IPS-NIHi7 (cell line): ENCODE data around the gene PHF19.

Experiments used
- DNase-seq: peaks from one replicate; pipeline ENCODE4 v3.0.0; 2012; ENCODE audit warnings: mixed read lengths; ENCODE audit errors: extremely low spot score

The PHF19 gene

DNA sequence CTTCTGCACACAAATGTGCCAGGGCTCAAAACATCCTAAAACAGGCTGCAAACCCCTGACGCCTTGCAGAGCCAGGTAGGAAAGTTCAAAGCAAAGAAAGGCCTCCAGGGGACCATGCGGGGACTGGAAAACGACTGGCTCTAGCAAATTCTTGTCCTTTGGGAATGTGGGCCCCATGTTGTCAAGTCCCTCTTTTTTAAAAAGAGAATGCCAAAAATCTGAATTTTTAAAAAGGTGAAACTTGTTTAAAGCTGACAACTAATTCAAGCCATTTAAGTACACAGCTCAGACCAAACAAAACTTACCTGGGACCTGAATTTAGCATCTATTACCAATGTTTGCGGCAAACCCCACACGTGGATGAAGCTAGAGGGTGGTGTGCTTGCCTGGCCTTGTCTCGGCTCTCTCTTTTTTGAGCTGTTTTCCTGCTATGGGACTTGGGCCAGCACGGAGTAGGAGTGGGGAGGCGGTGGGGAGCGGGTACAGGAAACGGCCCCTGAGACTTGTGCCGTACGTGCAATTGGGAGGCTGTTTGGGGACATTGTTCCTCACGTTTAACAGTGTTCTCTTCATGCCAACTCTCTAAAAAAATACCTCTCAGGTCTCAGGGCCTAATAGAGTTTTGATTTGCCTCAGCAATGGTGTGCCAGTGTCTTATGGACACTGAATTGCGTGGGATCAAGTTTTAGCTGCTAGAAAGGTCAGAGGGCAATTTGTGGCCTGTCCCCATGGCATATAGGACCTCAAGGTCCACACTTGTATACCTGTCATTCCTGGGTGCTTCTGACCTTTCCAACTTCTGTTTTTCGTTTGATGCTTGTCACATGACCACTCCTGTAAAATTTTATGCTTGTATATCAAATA is 15.1 kb upstream of the PHF19 start:
- DNase-seq = no peak

DNA sequence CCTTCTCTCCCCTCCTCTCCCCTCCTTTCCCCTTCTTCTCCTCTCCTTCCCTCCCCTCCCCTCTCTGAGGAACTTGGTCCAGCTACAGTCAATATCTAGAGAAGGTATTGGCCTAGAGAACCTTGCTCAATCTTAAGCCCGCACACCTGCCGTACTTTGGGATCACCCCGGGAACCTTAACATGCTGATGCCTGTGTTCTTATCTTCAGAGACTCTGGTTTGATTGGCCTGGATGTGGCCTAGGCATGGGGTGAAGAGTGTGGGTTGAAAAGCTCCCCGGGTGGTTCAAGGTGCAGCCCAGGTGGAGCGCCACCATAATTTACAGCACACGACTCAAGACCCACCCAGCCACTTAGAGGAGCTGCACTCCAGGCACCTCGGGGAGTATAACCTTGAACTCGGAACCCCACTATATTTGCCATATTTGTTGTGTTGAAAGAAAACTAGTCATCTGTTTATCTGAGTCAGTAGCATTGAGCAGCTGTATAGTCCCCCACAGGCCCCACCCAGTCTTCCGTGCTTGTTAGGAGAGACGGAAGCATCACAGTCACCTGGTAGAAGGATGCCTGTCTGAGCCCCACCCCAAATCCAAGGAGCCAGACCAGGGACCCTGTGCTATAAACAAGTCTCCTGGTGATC is 14.4 kb upstream of the PHF19 start:
- DNase-seq = no peak

DNA sequence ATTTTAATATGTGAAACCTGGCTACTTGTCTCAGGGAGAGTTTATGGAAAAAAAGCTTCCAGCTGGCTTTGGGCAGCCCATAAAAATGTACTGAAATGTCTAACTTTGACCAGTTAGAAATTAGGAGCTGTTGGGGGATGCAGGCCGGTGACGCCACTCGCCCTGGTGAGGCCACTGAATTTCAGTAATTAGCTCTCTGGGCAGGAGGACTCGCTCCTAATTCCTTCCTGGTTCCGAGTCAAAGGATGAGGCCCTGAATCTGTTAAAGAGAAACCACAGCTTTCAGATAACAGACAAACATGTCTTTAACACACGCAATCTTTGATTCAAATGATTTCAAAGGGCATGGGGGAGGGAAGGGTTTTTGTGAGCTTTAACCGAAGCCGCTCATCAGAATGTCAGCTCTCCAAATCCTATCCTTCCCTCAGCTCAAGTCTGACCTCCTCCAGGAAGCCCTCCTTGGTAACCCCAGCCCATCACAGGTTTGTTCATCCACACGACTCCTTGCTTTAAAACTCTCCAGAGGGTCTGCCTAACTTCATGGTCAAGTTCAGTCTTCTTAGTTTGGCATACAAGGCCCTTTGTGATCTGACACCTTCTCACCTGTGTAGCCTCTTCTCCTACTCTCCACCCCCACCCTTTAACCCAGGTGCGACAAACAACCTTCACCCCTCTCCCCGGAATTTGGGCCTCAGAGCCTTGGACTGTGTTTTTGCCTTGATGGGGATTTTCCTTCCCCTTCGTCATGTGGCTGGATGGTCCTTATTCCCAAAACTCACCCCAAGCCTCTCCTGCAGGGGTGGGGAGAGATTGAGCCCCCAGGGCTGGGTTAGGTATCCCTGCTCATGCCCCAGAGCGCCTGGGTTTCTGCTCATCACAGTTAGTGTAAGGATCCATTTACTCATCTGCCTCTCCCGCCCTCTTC is 13.6 kb upstream of the PHF19 start:
- no peak for DNase-seq

DNA sequence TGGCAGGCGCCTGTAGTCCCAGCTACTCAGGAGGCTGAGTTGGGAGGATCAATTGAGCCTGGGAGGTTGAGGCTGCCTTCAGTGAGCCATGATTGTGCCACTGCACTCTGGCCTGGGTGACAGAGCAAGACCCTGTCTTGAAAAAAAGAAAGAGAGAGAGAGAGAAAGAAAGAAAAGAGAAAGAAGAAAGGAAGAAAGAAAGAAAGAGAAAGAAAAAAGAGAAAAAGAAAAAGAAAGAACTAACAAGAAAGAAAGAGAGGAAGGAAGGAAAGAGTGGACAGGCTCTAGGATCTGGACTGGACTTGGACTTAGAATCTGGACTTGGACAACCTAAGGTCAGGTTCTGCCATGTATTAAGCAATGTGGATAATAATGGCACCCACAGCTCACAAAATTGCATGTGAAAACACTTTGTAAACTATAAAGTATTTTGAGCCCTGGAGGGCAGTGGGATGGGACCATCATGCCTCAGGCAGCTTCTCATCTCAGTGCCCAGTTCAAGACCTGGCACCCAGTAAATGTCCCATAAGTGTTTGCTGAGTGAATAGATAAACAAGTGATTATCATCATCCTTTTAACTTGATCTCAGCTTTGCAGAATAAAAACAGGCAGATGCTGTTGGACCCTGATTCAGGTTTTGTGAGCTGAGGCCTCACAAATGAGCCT is 12.8 kb upstream of the PHF19 start:
- no peak for DNase-seq

DNA sequence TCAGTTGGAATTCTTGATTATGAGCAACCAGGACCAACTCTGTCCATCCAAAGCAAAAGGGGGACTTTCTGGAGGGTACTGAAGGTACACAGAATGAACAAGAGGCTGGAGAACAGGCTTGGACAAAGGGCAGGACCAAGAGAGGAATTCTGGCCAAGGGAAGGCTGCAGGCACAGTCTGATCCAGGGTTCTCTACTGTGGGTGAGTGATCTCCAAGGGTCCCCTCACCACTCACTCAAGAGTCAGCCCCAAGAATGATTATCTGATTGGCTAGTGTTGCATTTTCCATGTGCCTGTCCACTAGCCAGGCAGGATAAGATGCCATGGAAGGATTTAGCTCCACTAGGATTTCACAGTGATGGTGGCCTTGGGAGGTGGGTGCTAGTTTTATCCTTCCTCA is 11.6 kb upstream of the PHF19 start:
- DNase-seq = no peak

DNA sequence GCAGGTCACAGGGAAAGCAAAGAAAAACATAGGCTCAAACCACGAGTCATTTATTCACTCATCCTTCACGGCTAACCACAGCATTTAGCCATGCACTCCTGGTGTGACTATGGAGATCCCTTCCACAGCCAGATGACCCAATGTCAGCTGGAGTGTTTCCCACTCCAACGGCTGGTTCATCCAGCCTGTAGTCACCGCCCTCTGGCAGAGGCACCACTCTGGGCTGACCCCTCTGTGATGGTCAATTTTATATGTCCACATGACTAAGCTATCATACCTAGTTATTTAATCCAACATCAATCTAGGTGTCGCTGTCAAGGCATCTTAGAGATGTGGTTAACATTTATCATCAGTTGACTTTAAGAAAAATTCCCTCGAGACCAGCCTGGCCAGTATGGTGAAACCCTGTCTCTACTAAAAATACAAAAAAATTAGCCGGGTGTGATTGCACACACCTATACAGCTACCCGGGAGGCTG is 9.5 kb upstream of the PHF19 start:
- DNase-seq = no peak

DNA sequence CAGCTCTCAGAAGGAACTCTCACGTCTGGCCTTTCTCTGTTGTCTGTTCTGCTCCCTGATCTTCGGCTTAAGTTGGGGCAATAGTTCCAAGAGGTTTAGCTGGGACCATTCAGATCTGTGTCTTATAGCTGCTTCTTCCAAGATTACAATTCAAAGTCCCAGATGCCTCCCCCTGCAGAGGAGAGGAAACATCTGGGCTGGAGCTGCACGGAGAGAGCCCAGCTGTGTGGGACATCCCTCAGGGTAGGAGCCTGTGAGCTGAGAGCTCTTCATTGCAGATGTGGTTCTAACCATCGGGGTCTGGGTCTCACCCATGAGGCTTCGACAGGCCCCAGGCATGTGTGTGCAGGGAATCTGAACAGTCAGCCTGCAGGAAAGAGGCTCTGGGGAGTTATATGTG is 9.0 kb upstream of the PHF19 start:
- no peak for DNase-seq

DNA sequence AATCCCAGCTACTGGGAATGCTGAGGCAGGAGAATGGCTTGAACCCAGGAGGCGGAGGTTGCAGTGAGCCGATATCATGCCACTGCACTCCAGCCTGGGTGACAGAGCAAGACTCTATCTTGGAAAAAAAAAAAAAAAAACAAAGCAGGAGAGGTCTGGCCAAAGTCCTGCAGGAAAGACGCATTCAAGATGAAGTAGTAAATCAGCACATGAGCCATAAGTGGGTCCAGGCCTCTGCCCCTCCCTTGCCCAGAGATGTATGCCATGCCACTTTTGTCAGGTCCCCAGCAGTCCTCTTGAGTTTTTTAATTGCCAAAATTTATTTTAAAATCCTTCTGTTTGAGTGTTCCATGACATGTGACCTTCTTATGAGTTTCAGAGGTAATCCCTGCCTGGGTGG is 8.5 kb upstream of the PHF19 start:
- no peak for DNase-seq

DNA sequence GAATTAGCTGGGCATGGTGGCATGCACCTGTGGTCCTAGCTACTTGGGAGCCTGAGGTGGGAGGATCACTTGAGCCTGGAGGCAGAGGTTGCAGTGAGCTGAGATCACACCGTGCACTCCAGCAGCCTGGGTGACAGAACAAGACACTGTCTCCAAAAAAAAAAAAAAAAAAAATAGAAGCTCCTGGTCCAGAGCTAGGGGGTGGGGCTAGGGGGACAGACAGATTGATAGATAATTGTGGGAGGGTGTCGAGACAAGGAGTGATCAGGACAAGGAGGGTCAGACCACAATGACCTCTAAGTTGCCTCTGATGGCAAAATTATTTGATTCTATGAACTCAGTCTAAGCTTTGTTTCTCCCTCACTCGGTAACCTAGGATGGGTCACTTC is 6.6 kb upstream of the PHF19 start:
- no peak for DNase-seq

DNA sequence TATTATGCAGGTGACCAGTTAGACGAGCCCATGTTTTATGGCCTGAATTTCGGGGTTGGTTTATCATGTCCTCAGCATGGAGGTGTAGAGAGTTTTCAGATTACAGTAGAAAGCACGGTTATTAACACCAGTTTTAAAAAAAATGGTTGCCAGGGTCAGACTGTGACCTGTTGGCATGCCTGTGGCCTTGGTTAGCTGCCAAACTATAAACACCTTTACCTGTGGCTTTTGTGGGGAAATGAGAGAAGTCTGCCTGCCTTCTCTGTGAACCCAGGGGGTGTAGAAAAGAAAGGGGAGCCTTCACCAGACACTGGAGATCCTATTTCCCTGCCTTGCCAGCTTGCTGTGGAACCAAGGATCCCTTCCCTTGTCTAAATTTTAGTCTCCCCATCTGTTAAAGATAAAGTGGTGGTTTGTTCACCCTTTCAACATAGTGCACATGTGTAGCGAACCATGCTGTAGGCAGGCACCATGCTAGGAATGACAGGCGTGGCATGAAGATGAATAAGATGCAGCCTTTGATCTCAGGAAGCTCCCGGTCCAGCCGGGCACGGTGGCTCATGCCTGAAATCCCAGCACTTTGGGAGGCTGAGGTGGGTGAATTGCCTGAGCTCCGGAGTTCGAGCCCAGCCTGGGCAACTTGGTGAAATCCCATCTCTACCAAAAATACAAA is 6.1 kb upstream of the PHF19 start:
- DNase-seq = no peak

DNA sequence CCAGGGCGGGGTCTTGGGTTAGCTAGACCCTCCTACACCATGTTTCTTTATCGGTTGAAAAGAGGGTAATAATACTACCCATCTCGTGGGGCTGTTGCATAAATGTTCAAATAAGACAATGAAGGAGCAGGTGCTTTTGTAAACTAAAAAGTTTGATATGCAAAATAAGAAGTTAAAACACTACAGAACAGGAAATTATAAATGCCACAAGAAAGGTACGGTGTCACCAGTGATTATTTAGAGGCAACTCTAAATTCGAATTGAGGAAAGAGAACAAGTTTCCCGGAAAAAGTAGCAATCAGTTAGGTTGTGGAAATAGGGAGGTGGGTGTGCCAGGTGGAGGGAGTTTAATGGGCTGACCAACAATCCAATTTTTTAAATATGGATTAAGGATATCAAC is 2.5 kb upstream of the PHF19 start:
- no peak for DNase-seq

DNA sequence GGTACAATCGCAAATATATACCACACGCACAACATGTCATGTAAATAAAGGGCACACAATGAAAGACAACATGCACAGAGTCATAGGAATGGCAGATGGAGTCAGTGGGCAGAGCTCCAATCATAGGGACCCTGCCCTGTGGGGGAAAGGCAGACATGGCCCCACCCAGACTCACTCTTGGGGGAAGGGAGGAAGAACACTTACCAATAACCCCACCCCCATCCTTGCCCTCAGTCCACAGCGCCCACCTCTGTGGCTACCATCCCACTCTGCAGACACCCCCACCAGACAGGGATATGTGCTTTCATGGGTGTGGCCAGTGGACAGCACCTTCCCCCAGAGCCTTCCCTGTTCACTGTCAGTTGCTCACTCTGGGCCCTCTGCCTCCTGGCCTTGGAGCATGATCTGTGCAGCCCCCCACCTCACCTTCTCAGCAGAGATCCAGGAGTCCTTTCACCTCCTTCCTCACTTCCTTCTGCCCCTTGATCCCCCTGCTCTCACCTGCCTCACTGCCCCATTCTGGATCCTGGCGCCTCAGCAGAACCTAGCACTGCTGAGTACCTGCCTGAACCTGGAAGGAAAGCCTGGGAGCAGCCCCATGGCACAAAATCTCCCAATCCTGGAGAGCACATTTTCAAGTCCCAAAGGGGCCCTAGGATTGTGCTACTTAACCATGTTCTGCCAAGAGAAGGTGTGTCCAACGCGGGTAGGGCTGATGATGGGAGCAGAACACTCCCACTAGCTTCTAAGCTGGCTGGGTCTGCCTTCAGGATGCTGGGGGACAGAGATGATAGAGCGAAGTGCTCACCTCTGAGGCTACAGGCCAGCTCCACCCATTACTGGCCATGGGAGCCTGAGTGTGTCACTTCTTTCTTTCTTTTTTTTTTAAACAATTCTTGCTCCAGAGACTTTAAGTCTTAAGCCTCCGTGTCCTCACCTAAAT is 1.5 kb upstream of the PHF19 start:
- DNase-seq = no peak

DNA sequence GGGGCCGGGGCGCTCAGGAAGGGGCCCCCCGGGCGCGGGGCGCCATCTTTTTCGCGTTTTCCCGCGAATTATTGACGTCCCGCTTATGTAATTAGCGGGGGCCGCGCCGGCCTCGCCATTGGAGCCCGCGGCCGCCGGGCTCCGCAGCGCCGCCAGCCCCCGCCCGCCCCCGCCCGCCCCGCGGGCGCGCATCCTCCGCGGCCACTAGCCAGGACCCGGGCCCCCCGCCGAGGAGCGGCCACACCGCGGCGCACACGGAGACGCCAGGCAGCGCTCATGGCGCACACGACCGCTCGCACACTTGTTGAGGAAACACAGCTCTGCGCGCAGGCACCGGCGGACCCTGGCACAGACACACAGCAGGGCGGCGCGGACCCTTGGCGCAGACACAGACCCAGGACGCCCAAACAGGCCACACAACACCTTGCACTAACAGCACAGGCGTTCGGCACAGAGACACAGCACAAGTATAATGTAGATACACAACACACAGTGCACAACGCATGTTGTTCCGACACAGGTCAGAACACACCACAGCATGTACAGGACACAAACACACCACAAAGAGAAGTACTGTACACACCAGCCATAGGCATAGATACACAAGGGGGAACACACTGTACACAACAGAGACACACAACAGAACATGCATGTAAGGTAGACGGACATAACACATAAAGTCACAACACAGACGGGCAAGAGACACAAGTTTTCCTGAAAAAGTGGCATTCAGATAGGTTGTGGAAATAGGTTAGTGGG is 467 bp upstream of the PHF19 start:
- DNase-seq = peak; percentile 65

DNA sequence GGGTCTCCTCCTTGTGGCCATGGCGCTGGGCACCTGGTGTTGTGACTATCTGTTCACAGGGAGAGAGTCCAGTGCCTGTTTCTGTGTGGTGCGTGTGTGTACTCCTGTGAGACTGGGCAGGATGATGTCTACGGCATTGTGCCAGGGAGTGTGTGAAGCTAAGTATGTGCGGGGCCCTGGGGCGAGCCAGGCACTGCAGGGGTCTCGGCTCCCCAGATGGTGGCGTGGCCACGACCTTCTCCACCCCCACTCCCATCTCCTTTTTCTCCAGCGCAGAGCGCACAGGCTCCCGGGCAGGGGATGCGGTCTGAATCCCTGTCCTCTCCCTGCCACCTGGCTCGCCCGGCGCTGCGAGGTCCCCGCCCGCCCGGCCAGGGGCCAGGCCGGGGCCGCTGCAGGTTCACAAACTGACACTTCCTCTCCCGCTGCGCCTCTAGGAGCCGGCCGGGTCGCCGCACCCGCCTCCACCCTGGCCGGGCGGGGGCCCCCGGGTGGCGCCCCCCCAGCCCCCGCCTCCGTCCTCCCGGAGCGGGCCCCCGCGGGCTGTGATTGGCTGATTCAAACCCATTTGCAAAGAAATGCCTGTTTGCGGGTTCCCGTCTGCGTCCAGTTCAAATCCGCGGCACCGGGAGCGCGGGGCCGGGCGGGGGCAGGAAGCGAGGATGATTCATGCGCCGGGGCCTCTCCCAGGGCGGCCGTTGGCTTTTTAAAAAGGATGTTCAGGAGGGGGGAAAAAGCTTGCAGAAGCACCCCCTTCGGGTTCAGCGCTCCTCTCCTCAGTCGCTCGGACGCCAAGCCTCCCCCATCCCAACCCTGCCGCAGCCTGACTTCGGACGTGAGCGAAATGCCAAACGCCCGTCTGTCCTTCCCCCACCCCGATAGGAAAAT is 790 bp downstream of the PHF19 start:
- peak; percentile 75 for DNase-seq

DNA sequence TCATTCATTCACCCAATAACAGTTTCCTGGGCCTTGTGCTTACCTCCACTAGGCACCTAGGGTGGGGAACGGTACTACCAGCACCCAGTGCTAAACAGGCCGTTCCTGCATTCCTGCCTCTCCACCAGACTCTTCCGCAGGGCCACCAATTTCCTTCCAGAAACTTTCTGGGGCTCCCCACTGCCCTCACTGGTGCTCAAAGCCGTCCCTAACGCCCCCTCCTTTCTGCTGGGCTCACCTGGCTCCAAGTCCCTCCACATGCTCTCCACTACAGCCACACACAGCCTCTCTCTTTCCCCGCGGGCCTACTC is 1.4 kb downstream of the PHF19 start:
- DNase-seq = no peak

DNA sequence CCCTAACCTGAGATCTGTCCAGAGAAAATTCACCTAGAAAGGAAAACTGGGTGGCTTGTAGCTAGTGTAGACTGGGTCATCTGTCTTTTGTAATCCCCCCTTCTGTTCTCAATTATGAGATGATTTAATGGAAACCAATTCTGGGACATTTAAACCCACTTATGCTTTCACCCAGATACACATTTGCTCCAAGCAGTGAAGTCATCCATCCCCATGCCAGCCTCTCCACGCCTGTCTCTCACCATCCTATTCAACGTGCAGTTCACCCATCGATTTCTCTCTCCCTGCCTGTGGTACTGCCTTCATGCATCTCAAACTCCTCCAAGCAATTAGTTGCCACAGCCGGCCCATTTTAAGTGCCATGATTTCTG is 1.8 kb downstream of the PHF19 start:
- DNase-seq = no peak

DNA sequence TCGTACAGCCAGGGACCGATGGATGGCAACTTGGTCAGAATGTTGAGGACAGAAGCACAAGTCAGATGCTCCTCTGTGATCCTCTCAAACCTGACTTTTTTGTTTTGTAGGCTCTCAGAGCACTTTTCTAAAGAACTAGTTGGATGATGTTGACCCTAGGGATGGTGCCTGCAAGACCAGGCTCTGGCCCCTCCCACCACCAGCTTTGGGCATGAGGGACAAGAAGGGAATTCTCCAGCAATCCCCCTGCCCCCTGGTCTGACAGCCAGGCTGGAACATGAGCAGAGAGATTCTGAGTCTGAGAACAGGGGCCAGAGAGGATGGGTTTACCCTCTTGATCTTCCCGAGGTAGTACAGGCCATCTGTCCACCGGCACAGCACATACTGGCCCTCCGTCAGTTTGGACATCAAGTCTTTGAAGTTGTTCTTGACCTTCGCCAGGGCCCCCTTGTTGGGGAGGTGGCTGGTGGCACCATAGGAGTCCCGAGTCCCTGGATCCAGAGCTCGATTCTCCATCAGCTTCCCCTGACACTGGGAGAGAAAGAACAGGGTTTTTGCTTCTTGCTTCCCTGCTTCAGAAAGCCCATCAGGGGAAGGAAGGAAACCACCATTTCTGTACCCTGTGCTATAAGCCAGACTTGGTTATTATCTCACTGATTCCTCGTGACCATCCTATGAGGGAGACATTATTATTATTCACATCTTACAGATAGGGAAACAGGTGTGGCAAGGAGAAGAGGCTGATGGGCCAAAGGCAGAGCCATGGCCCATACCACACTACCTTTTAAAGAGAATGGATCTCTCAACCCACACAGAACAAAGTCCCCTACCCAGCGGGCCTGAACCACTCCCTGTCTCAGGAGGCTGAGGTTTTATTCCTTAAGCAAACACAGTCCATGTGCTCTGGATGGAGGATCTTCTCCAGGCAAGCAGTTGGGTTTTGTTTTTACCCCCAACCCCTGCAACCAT is 2.5 kb downstream of the PHF19 start:
- no peak for DNase-seq
